KOPT-K1 (cell line): ENCODE data around the gene OXA1L.

Experiments used
- H3K27ac ChIP-seq: fragments of 200-600 bp; sonication (generic); 2 replicates; pipeline ENCODE4 v1.5.1; 2016; ENCODE audit warnings: antibody characterized with exemption, mild to moderate bottlenecking, low read depth, low read length; ENCODE audit not compliant: poor library complexity, severe bottlenecking
- H3K36me3 ChIP-seq: fragments of 200-600 bp; sonication (generic); 2 replicates; pipeline ENCODE4 v1.5.1; 2017; ENCODE audit warnings: antibody characterized with exemption, mild to moderate bottlenecking, low read length, moderate library complexity; ENCODE audit not compliant: insufficient read depth
- H3K9me3 ChIP-seq: fragments of 200-600 bp; sonication (generic); 2 replicates; pipeline ENCODE4 v1.5.1; 2017; ENCODE audit warnings: antibody characterized with exemption, low read length, mild to moderate bottlenecking; ENCODE audit not compliant: insufficient read depth, poor library complexity, severe bottlenecking

The OXA1L gene

DNA sequence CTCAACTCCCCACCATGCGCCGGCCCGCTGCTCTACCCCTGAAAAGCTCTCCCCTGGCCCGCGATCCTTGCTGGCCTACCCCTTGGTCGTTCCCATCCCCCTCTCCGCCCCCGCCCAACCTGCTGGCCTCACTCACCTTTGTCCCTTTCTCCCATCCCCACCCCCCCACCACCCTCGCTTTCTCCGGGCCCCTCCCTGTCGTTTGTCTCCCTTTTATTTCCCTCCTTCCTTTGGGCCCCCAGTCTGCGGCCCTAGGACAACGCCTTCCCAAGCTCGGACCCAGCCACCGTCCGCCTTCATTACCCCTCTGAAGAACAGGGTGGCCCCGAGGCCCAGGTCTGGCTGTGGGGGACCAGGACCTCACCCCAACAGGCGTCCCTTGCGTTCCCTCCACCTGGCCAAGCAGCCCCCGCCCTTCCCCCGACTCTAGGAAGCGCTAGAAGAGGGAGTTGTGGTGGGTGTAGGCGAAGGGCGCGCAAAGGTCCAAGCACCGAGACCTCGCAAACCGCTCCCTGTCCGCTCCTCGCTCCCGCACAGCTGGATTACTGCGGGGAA, 55.6 kb downstream of the OXA1L start:
- Histone ChIP-seq H3K9me3 (no peaks in the 10 kb centered on the region), H3K36me3 (no peaks in the 10 kb centered on the region), H3K27ac (no peak overlapping the region)
